HFFc6 (cell line): ENCODE measurements around the gene TEX38. TPM values are rescaled to one million over a fixed set of nuclear protein-coding genes. Genes with fewer than 3 reads are reported as not detected.

Experiments
- DNase-seq: peaks from one replicate; pipeline ENCODE4 v3.0.0-alpha.2; 2018
- H3K27ac Mint-ChIP-seq: 2 replicates; pipeline ENCODE4 v1.8.0; 2020; ENCODE audit warnings: mild to moderate bottlenecking, mixed read lengths
- H3K27me3 Mint-ChIP-seq: 2 replicates; pipeline ENCODE4 v1.8.0; 2021; ENCODE audit warnings: mild to moderate bottlenecking, moderate library complexity, mixed read lengths; ENCODE audit not compliant: insufficient read depth
- H3K36me3 Mint-ChIP-seq: 2 replicates; pipeline ENCODE4 v1.8.0; 2021; ENCODE audit warnings: low read depth, mixed read lengths
- H3K4me1 Mint-ChIP-seq: 2 replicates; pipeline ENCODE4 v1.8.0; 2020; ENCODE audit warnings: low read depth, mixed read lengths
- H3K4me3 Mint-ChIP-seq: 2 replicates; pipeline ENCODE4 v1.8.0; 2020; ENCODE audit warnings: mild to moderate bottlenecking, moderate library complexity, mixed read lengths
- H3K9me3 Mint-ChIP-seq: 2 replicates; pipeline ENCODE4 v1.8.0; 2020; ENCODE audit warnings: mild to moderate bottlenecking, mixed read lengths
- total RNA-seq, 6 experiments: library from RNA; stranded (reverse); fragmentation: NEBNext Ultra II Directional; extraction: Animal tissue kit (Norgen Biotek cat#: 25700); gene quantifications; 2 replicates in 1 of 6; 3 replicates in 5 of 6; pipeline ENCODE4 v1.2.3, GENCODE V29; 2021
- TF ChIP-seq, protein P1 (sequence below): fragments of 200-600 bp; sonication (generic); IDR thresholded peaks from 2 replicates; pipeline ENCODE4 v1.5.0; 2021; ENCODE audit warnings: antibody characterized with exemption, mild to moderate bottlenecking

TEX38 gene
- total RNA-seq, 6 experiments from 2014 or later, result 0.24 TPM; not detected in 5

DNA sequence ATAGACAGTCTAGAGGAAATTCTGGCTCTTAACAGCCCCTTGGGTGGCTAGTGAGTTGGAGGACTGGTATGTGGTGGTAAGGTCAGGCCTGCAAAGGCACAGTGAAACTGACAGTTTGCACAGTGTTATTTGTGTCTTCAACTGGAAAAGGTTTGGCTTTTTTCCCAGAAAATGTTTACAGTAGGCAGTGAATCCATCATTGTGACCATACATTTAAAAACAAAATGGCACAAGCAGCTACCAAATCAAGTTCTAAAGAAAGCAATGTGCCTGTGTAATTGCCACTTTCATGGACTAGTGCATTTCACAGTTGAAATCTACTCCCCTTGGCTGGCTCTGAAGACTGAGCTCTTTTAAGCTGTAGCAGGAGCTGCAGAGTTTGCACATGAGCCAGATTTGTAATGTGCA lies 28.3 kb upstream of the TEX38 start:
- DNase-seq, result peak; percentile 94
- peaks cover 41% of the 10 kb centered on the region for H3K4me1 Mint-ChIP-seq
- no peaks in the 10 kb centered on the region for H3K27me3 Mint-ChIP-seq
- H3K36me3 Mint-ChIP-seq, result peaks cover 29% of the 10 kb centered on the region
- peak overlapping the region; percentile 77 for H3K27ac Mint-ChIP-seq
- H3K9me3 Mint-ChIP-seq, result no peaks in the 10 kb centered on the region
- H3K4me3 Mint-ChIP-seq, result peak overlapping the region; percentile 23; the same call in 1 of the 2 replicates
- TF ChIP-seq, protein P1, sequence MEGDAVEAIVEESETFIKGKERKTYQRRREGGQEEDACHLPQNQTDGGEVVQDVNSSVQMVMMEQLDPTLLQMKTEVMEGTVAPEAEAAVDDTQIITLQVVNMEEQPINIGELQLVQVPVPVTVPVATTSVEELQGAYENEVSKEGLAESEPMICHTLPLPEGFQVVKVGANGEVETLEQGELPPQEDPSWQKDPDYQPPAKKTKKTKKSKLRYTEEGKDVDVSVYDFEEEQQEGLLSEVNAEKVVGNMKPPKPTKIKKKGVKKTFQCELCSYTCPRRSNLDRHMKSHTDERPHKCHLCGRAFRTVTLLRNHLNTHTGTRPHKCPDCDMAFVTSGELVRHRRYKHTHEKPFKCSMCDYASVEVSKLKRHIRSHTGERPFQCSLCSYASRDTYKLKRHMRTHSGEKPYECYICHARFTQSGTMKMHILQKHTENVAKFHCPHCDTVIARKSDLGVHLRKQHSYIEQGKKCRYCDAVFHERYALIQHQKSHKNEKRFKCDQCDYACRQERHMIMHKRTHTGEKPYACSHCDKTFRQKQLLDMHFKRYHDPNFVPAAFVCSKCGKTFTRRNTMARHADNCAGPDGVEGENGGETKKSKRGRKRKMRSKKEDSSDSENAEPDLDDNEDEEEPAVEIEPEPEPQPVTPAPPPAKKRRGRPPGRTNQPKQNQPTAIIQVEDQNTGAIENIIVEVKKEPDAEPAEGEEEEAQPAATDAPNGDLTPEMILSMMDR, result no peak

DNA sequence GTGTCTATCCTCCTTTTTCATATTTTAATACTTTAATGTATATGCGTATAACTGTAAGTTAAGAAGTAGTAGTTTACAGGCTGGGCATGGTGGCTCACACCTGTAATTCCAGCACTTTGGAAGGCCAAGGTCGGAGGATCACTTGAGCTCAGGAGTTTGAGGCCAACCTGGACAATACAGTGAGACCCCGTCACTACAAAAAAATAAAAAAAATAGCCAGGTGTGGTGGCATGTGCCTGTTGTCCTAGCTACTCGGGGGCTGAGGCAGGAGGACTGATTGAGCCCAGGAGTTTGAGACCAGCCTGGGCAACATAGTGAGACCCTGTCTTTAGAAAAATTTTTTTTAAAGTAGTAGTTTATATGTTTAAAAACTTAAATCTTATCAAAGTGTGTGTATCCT lies 25.8 kb upstream of the TEX38 start:
- Mint-ChIP-seq H3K36me3 (peaks cover 43% of the 10 kb centered on the region), H3K27me3 (no peaks in the 10 kb centered on the region), H3K4me3 (no peak overlapping the region), H3K4me1 (peaks cover 41% of the 10 kb centered on the region), H3K27ac (no peak overlapping the region), H3K9me3 (0 out of 2 replicates have a peak, but pooled peaks cover 4% of the 10 kb centered on the region)
- no peak for DNase-seq
- TF ChIP-seq, protein P1, result no peak

DNA sequence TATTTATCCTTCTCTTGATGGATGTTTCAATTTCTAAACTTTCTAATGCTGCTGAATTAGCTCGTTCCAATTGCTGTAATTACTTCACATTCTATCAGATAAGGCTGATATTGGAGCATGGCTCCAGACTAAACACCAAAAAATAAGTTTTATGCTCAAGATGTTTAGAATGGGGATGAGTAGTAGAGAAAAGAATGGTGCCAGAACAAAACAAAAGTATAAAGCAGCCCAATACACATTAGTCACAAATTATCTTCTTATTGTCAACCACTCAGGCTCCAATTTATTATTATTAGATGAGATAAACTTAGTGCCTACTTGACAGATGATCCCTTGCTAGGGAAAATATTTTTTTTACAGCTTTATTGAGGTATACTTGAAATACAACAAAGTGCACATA lies 25.3 kb upstream of the TEX38 start:
- Mint-ChIP-seq H3K36me3 (peaks cover 40% of the 10 kb centered on the region), H3K9me3 (0 out of 2 replicates have a peak, but pooled peaks cover 4% of the 10 kb centered on the region), H3K27ac (no peak overlapping the region), H3K4me1 (peaks cover 41% of the 10 kb centered on the region), H3K27me3 (no peaks in the 10 kb centered on the region), H3K4me3 (no peak overlapping the region)
- TF ChIP-seq, protein P1, result no peak
- DNase-seq, result no peak

DNA sequence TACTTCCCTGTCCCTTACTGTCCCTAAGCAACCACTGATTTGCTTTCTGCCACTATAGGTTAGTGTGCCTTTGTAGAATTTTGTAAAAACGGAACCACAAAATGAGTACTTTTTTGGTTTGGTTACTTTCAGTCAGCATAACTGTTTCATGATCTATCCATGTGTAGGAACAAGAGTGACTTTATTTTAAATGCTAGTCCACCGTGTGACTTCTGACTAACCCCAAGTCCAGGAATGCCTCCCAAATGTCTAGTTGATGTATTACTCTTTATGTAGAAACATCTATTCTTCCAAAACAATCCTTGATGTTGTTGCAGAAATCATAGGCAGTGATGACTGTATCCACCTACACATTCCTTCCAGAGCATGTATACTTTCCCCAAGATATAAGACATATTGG lies 24.8 kb upstream of the TEX38 start:
- Mint-ChIP-seq H3K4me3 (no peak overlapping the region), H3K4me1 (peaks cover 41% of the 10 kb centered on the region), H3K27me3 (no peaks in the 10 kb centered on the region), H3K27ac (no peak overlapping the region; the same call in 1 of the 2 replicates), H3K9me3 (0 out of 2 replicates have a peak, but pooled peaks cover 4% of the 10 kb centered on the region), H3K36me3 (peaks cover 35% of the 10 kb centered on the region)
- TF ChIP-seq, protein P1, result no peak
- DNase-seq, result no peak

DNA sequence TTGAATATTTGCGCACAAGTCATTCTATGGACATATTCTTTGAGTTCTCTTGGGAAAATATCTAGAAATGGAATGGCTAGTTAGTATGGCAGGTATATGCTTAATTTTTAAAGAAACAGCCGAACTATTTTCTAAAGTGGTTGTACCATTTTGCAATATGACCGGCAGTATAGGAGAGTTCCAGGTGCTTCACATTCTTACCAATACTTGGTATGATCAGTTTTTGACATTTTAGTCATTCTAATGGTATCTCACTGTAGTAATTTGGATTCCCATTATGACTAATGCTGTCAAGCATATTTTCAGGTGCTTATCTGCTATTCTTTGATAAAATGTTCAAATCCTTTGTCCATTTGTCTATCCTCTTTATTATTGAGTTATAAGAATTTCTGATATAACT lies 24.0 kb upstream of the TEX38 start:
- peaks cover 33% of the 10 kb centered on the region for H3K36me3 Mint-ChIP-seq
- peaks cover 34% of the 10 kb centered on the region for H3K4me1 Mint-ChIP-seq
- TF ChIP-seq, protein P1, result no peak
- no peaks in the 10 kb centered on the region for H3K27me3 Mint-ChIP-seq
- H3K27ac Mint-ChIP-seq, result no peak overlapping the region
- no peak overlapping the region for H3K4me3 Mint-ChIP-seq
- H3K9me3 Mint-ChIP-seq, result 0 out of 2 replicates have a peak, but pooled peaks cover 4% of the 10 kb centered on the region
- DNase-seq, result no peak

DNA sequence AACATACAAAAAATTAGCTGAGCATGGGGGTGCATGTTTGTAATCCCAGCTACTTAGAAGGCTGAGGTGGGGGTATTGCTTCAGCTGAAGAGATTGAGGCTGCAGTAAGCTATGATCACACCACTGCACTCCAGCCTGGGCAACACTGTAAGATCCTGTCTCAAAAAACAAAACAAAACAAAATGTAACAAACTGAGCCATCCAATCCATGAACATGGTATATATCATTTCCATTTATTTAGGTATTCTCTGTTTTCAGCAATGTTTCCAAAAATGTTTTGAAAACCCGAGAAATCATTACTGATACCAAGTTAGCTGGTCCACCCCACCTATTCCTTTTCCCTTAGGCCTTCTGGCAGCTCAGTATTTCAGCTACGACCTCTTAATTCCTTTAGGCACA lies 21.9 kb upstream of the TEX38 start:
- no peaks in the 10 kb centered on the region for H3K27me3 Mint-ChIP-seq
- H3K36me3 Mint-ChIP-seq, result peaks cover 37% of the 10 kb centered on the region
- no peak overlapping the region for H3K4me3 Mint-ChIP-seq
- H3K4me1 Mint-ChIP-seq, result peaks cover 34% of the 10 kb centered on the region
- TF ChIP-seq, protein P1, result no peak
- no peak for DNase-seq
- H3K9me3 Mint-ChIP-seq, result 0 out of 2 replicates have a peak, but pooled peaks cover 4% of the 10 kb centered on the region
- H3K27ac Mint-ChIP-seq, result no peak overlapping the region
